NCI-H82 (cell line): ENCODE measurements around the gene LRRIQ1.

ENCODE experiments used
- DNase-seq: peaks from one replicate; lab custom pipeline; 2025; lab: John Stamatoyannopoulos, UW

The LRRIQ1 gene

DNA sequence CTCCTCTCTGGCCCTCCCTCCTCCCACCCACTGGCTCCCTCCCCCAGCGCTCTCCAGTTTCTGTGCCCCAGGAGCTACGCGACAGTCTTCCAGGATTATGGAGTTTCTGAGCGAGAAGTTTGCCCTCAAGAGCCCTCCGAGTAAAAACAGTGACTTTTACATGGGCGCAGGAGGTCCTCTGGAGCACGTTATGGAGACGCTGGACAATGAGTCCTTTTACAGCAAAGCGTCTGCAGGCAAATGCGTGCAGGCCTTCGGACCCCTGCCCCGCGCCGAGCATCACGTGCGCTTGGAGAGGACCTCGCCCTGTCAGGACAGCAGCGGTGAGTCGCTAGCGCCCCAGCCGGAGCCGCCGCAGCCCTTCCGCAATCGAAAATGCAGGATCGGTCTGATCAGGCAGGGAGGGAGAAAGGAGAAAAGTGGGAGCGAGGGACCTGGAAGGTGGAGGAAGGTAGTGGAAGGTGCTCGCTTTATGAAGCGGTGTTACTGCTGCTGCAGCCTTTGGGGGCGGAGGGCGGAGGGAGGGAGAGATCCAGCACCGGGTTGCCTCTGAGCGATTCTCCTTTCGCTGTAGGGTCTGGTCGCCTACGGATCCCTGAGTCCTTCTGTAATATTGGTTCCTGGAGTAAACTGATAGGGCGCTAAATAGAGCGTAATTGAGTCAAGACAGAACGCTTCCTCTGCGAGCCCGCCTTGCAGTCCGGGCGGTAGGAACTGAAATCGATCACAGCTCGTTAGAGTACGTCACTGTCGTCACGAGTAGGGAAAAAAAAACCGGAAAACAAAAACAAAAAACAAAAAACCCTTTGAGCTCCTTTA lies 244.2 kb downstream of the LRRIQ1 start, which contains the start of gene ALX1:
Gene ALX1 (plus strand): TSS at position 56 of the 819 bp plus-strand sequence. CDS start 42 bp downstream, at position 98.
- peak; percentile 92 for DNase-seq

- DNase-seq, result no peak
Measured at GRCh38 chr12:85280984-85281630, 245.0 kb downstream of the LRRIQ1 start.

GRCh38 chr12:85281636-85282312 lies 245.6 kb downstream of the LRRIQ1 start:
- DNase-seq, result peak; percentile 68

DNA sequence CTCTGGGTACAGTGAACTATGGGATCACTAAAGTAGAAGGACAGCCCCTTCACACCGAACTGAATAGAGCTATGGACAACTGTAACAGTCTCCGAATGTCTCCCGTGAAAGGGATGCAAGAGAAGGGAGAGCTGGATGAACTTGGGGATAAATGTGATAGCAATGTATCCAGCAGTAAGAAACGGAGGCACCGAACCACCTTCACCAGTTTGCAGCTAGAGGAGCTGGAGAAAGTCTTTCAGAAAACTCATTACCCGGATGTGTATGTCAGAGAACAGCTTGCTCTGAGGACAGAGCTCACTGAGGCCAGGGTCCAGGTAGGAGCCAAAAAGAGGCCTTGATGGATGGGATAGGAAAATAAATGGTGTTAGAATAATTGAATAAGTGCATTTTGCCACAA lies 247.4 kb downstream of the LRRIQ1 start:
- peak; percentile 36 for DNase-seq
